ENCODE results near the gene MBL2.

MBL2 gene

GRCh38 chr10:52740913-52741675, 31.5 kb downstream of the MBL2 start:
- no peak for DNase-seq (ENCODE audit: low read depth, low spot score)
- ChIA-PET POLR2A (no interaction called here), CTCF (interaction anchor here (0.7 to 16.3 kb wide), 31 partner anchors 8 to 441 kb away, joined by 3 to 482 read pairs (median 5); partner anchors contain the start of gene MBL2)
- H3K4me3 ChIP-seq (ENCODE audit: low read depth, low read length): no peak overlapping the region
- peak; percentile 77 for TF ChIP-seq CTCF (IDR thresholded peaks at IDR 0.05; ENCODE audit: insufficient read depth, low read length, missing control alignments)

- ChIA-PET POLR2A (no interaction called here), CTCF (interaction anchor here (1.0 to 16.3 kb wide), 16 partner anchors 9 to 432 kb away, joined by 4 to 482 read pairs (median 12); partner anchors contain the start of gene MBL2)
- no peak overlapping the region for H3K4me3 ChIP-seq (ENCODE audit: low read depth, low read length)
- no peak for TF ChIP-seq CTCF (IDR thresholded peaks at IDR 0.05; ENCODE audit: insufficient read depth, low read length, missing control alignments)
- no peak for DNase-seq (ENCODE audit: low read depth, low spot score)
Measured at GRCh38 chr10:52740155-52740549, 32.4 kb downstream of the MBL2 start.

GRCh38 chr10:52739380-52740154, 33.0 kb downstream of the MBL2 start:
- DNase-seq (ENCODE audit: low read depth, low spot score): no peak
- ChIA-PET CTCF (interaction anchor here (1.1 to 16.3 kb wide), 13 partner anchors 10 to 432 kb away, joined by 4 to 482 read pairs (median 11); partner anchors contain the start of gene MBL2), POLR2A (no interaction called here)
- no peak overlapping the region for H3K4me3 ChIP-seq (ENCODE audit: low read depth, low read length)
- no peak for TF ChIP-seq CTCF (IDR thresholded peaks at IDR 0.05; ENCODE audit: insufficient read depth, low read length, missing control alignments)

- H3K4me3 ChIP-seq (ENCODE audit: low read depth, low read length): no peak overlapping the region
- no peak for TF ChIP-seq CTCF (IDR thresholded peaks at IDR 0.05; ENCODE audit: insufficient read depth, low read length, missing control alignments)
- ChIA-PET POLR2A (no interaction called here), CTCF (interaction anchor here (1.8 to 16.3 kb wide), 4 partner anchors 9 to 94 kb away, joined by 8 to 482 read pairs (median 20); partner anchors contain the start of gene MBL2)
- no peak for DNase-seq (ENCODE audit: low read depth, low spot score)
Measured at GRCh38 chr10:52738951-52739350, 33.6 kb downstream of the MBL2 start.

GRCh38 chr10:52729271-52730104, 43.1 kb downstream of the MBL2 start:
- CTCF ChIA-PET: interaction anchor here (0.7 to 4.8 kb wide), 25 partner anchors 9 to 422 kb away, joined by 3 to 208 read pairs (median 4); no protein-coding TSS in a partner anchor
- peak; percentile 42 for TF ChIP-seq CTCF (IDR thresholded peaks at IDR 0.05; ENCODE audit: insufficient read depth, low read length, missing control alignments)
- POLR2A ChIA-PET: no interaction called here
- DNase-seq (ENCODE audit: low read depth, low spot score): no peak
- H3K4me3 ChIP-seq (ENCODE audit: low read depth, low read length): no peak overlapping the region
